Mesenchymal stem cell (in vitro differentiated cells and primary cell): ENCODE data around the gene ABTB2.

ENCODE experiments used
- DNase-seq: peaks from one replicate; pipeline ENCODE4 v3.0.0-alpha.2; 2013
- H2AFZ ChIP-seq: one replicate; pipeline ENCODE4 v1.6.1; 2013; ENCODE audit warnings: low read depth, mild to moderate bottlenecking, control low read depth, inconsistent platforms, low read length, moderate library complexity
- H2AK5ac ChIP-seq: 2 replicates; pipeline ENCODE4 v1.6.1; 2013; ENCODE audit warnings: low read length, moderate library complexity, mild to moderate bottlenecking, inconsistent platforms; ENCODE audit not compliant: severe bottlenecking
- H2BK120ac ChIP-seq: one replicate; pipeline ENCODE4 v1.6.1; 2013; ENCODE audit warnings: low read depth, mild to moderate bottlenecking, inconsistent platforms, low read length, moderate library complexity
- H2BK12ac ChIP-seq, 2 experiments: one replicate each; pipeline ENCODE4 v1.6.1; 2013; ENCODE audit warnings: inconsistent platforms in 2 of 2, low read length in 2 of 2, mild to moderate bottlenecking in 2 of 2, moderate library complexity in 2 of 2, control low read depth in 1 of 2
- H2BK15ac ChIP-seq: one replicate; pipeline ENCODE4 v1.6.1; 2013; ENCODE audit warnings: mild to moderate bottlenecking, low read depth, inconsistent platforms; ENCODE audit not compliant: poor library complexity, severe bottlenecking
- H2BK5ac ChIP-seq: 2 replicates; pipeline ENCODE4 v1.6.1; 2013; ENCODE audit warnings: low read depth, mild to moderate bottlenecking, low read length, control low read depth, inconsistent platforms; ENCODE audit not compliant: poor library complexity, severe bottlenecking
- H3K14ac ChIP-seq, 2 experiments: one replicate each; pipeline ENCODE4 v1.6.1; 2013; ENCODE audit warnings: inconsistent platforms in 2 of 2, low read length in 2 of 2, control low read depth in 1 of 2, mild to moderate bottlenecking in 1 of 2, moderate library complexity in 1 of 2
- H3K18ac ChIP-seq, 2 experiments: one replicate each; pipeline ENCODE4 v1.6.1; 2013; ENCODE audit warnings: inconsistent platforms in 2 of 2, low read length in 2 of 2, control low read depth in 1 of 2, low read depth in 1 of 2, mild to moderate bottlenecking in 1 of 2
- H3K23ac ChIP-seq, 2 experiments: one replicate each; pipeline ENCODE4 v1.6.1; 2013; ENCODE audit warnings: inconsistent platforms in 2 of 2, low read length in 2 of 2, mild to moderate bottlenecking in 2 of 2, moderate library complexity in 2 of 2, control low read depth in 1 of 2
- H3K27ac ChIP-seq: 2 replicates; pipeline ENCODE4 v1.5.1; 2013; ENCODE audit warnings: mild to moderate bottlenecking, moderate library complexity, low read length, control low read depth, inconsistent platforms; ENCODE audit not compliant: poor library complexity, severe bottlenecking
- H3K27me3 ChIP-seq, 2 experiments: 2 replicates each; pipeline versions ENCODE4 v1.6.1 to v1.7.0; 2013; ENCODE audit warnings: low read length in 2 of 2, mild to moderate bottlenecking in 2 of 2, moderate library complexity in 2 of 2, control low read depth in 1 of 2, inconsistent platforms in 1 of 2; ENCODE audit not compliant: control insufficient read depth in 1 of 2, insufficient read depth in 1 of 2
- H3K36me3 ChIP-seq, 2 experiments: 2 replicates each; pipeline versions ENCODE4 v1.6.1 to v1.7.0; 2013; ENCODE audit warnings: low read length in 2 of 2, control low read depth in 1 of 2, inconsistent platforms in 1 of 2, low read depth in 1 of 2, mild to moderate bottlenecking in 1 of 2; ENCODE audit not compliant: insufficient read depth in 2 of 2, control insufficient read depth in 1 of 2
- H3K4ac ChIP-seq, 2 experiments: one replicate each; pipeline ENCODE4 v1.6.1; 2013; ENCODE audit warnings: inconsistent platforms in 2 of 2, low read length in 2 of 2, mild to moderate bottlenecking in 2 of 2, moderate library complexity in 2 of 2, control low read depth in 1 of 2, low read depth in 1 of 2
- H3K4me1 ChIP-seq: 2 replicates; pipeline ENCODE4 v1.6.1; 2013; ENCODE audit warnings: low read depth, low read length, control low read depth; ENCODE audit not compliant: control insufficient read depth, insufficient read depth
- H3K4me2 ChIP-seq: 2 replicates; pipeline ENCODE4 v1.6.1; 2013; ENCODE audit warnings: low read length, mild to moderate bottlenecking, inconsistent platforms; ENCODE audit not compliant: poor library complexity, severe bottlenecking
- H3K4me3 ChIP-seq, 2 experiments: 2 replicates each; pipeline versions ENCODE4 v1.5.1 to v1.7.0; 2013; ENCODE audit warnings: low read length in 2 of 2, mild to moderate bottlenecking in 2 of 2, control low read depth in 1 of 2, low read depth in 1 of 2; ENCODE audit not compliant: insufficient read depth in 1 of 2
- H3K79me1 ChIP-seq: replicated peaks from 2 replicates; pipeline ENCODE4 v1.6.1; 2013; ENCODE audit warnings: mild to moderate bottlenecking, control low read depth, low read length, inconsistent platforms; ENCODE audit not compliant: poor library complexity, severe bottlenecking
- H3K9ac ChIP-seq: 2 replicates; pipeline ENCODE4 v1.7.0; 2013; ENCODE audit warnings: mild to moderate bottlenecking, low read length, moderate library complexity
- H3K9me3 ChIP-seq: 2 replicates; pipeline ENCODE4 v1.7.0; 2013; ENCODE audit warnings: mild to moderate bottlenecking, low read length; ENCODE audit not compliant: control insufficient read depth
- H4K8ac ChIP-seq: one replicate; pipeline ENCODE4 v1.6.1; 2013; ENCODE audit warnings: inconsistent platforms, mild to moderate bottlenecking, low read length, moderate library complexity
- H4K91ac ChIP-seq: one replicate; pipeline ENCODE4 v1.6.1; 2013; ENCODE audit warnings: mild to moderate bottlenecking, low read length, inconsistent platforms
- WGBS: methylation state at CpG from one replicate; pipeline ENCODE4 v1.1.7; 2013; ENCODE audit warnings: mixed read lengths; 5-methylcytosine and 5-hydroxymethylcytosine counted together

The ABTB2 gene

GRCh38 chr11:34288492-34288891 is 69.3 kb downstream of the ABTB2 start:
- no peaks in the 10 kb centered on the region for H3K36me3 ChIP-seq
- no peaks in the 10 kb centered on the region for H3K9me3 ChIP-seq
- no peak overlapping the region for H4K8ac ChIP-seq
- H3K79me1 ChIP-seq: peaks cover 44% of the 10 kb centered on the region
- no peak overlapping the region for H3K14ac ChIP-seq
- no peak overlapping the region for H2BK12ac ChIP-seq
- no peak overlapping the region for H3K4ac ChIP-seq
- no peak overlapping the region for H3K4me3 ChIP-seq
- WGBS: 43% methylated on average over 5 of the region's 7 CpGs
- no peak overlapping the region for H2AK5ac ChIP-seq
- H3K4me1 ChIP-seq: peaks cover 2% of the 10 kb centered on the region
- H4K91ac ChIP-seq: no peak overlapping the region
- DNase-seq: no peak
- peaks cover 0 to 2% of the 10 kb centered on the region in 2 experiments for H3K27me3 ChIP-seq
- no peak overlapping the region for H3K18ac ChIP-seq
- H2BK5ac ChIP-seq: no peak overlapping the region
- H2AFZ ChIP-seq: no peak overlapping the region
- no peak overlapping the region for H3K4me2 ChIP-seq
- no peak overlapping the region for H2BK120ac ChIP-seq
- H3K27ac ChIP-seq: no peak overlapping the region
- H3K9ac ChIP-seq: no peak overlapping the region
- H2BK15ac ChIP-seq: no peak overlapping the region
- no peak overlapping the region for H3K23ac ChIP-seq

GRCh38 chr11:34284811-34285481 is 72.9 kb downstream of the ABTB2 start:
- Histone ChIP-seq H3K18ac (no peak overlapping the region), H3K4me3 (no peak overlapping the region), H3K36me3 (no peaks in the 10 kb centered on the region), H3K4ac (no peak overlapping the region), H3K4me1 (peaks cover 2% of the 10 kb centered on the region), H4K8ac (no peak overlapping the region), H3K23ac (no peak overlapping the region), H4K91ac (no peak overlapping the region), H3K9ac (no peak overlapping the region), H2BK5ac (no peak overlapping the region), H3K27ac (no peak overlapping the region), H2AFZ (no peak overlapping the region), H2BK120ac (no peak overlapping the region), H3K79me1 (peaks cover 44% of the 10 kb centered on the region), H3K4me2 (no peak overlapping the region), H3K14ac (no peak overlapping the region), H2BK12ac (no peak overlapping the region), H3K9me3 (no peaks in the 10 kb centered on the region), H2BK15ac (no peak overlapping the region), H2AK5ac (no peak overlapping the region), H3K27me3 (peaks cover 0 to 2% of the 10 kb centered on the region in 2 experiments)
- WGBS: 86% methylated on average over 17 of the region's 17 CpGs
- DNase-seq: no peak

DNA sequence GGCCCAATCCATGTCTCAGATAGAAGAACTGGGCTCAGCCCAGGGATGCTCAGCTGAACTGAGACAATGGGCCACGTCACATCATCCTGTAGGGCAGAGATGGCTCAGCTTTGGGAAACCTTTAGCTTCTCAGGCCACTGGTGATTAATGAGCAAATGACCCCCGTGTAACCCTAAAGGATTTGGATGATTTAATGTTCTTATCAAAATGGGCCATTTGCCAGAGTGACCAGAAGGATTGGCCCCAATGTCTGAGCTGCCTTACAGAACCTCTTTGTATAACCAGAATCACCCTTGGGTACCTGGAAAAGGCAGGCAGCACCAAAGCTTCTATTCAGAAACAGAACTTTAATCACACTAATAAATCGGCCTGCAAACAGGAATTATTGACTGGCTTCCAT is 73.7 kb downstream of the ABTB2 start:
- no peak overlapping the region for H3K23ac ChIP-seq
- DNase-seq: no peak
- no peak overlapping the region for H3K4me3 ChIP-seq
- H2AFZ ChIP-seq: no peak overlapping the region
- H3K4me2 ChIP-seq: no peak overlapping the region
- H3K9me3 ChIP-seq: no peaks in the 10 kb centered on the region
- no peak overlapping the region for H2BK12ac ChIP-seq
- no peak overlapping the region for H2AK5ac ChIP-seq
- peaks cover 42% of the 10 kb centered on the region for H3K79me1 ChIP-seq
- no peak overlapping the region for H4K91ac ChIP-seq
- H3K36me3 ChIP-seq: no peaks in the 10 kb centered on the region
- H3K18ac ChIP-seq: no peak overlapping the region
- no peak overlapping the region for H4K8ac ChIP-seq
- no peak overlapping the region for H3K14ac ChIP-seq
- H2BK120ac ChIP-seq: no peak overlapping the region
- 76% methylated on average over 3 of the region's 3 CpGs for WGBS
- H3K9ac ChIP-seq: no peak overlapping the region
- no peak overlapping the region for H3K27ac ChIP-seq
- H3K4ac ChIP-seq: no peak overlapping the region
- H2BK5ac ChIP-seq: no peak overlapping the region
- peaks cover 0 to 2% of the 10 kb centered on the region in 2 experiments for H3K27me3 ChIP-seq
- H2BK15ac ChIP-seq: no peak overlapping the region
- peaks cover 2% of the 10 kb centered on the region for H3K4me1 ChIP-seq

- H3K79me1 ChIP-seq: peaks cover 32% of the 10 kb centered on the region
- H3K9ac ChIP-seq: no peak overlapping the region
- H3K36me3 ChIP-seq: no peaks in the 10 kb centered on the region
- H2AK5ac ChIP-seq: no peak overlapping the region
- no peak overlapping the region for H2BK120ac ChIP-seq
- H2BK5ac ChIP-seq: no peak overlapping the region
- no peak overlapping the region for H3K23ac ChIP-seq
- H3K4me2 ChIP-seq: no peak overlapping the region
- no peak overlapping the region for H4K8ac ChIP-seq
- no peak for DNase-seq
- no peak overlapping the region for H2BK12ac ChIP-seq
- 94% methylated on average over 8 of the region's 8 CpGs for WGBS
- peaks cover 3% of the 10 kb centered on the region for H3K4me1 ChIP-seq
- no peaks in the 10 kb centered on the region for H3K9me3 ChIP-seq
- no peak overlapping the region for H4K91ac ChIP-seq
- no peak overlapping the region for H3K18ac ChIP-seq
- no peak overlapping the region for H2BK15ac ChIP-seq
- no peaks in the 10 kb centered on the region for H3K27me3 ChIP-seq
- no peak overlapping the region for H3K4me3 ChIP-seq
- no peak overlapping the region for H2AFZ ChIP-seq
- H3K27ac ChIP-seq: no peak overlapping the region
- H3K4ac ChIP-seq: no peak overlapping the region
- H3K14ac ChIP-seq: no peak overlapping the region
Measured at GRCh38 chr11:34280945-34281872, 76.6 kb downstream of the ABTB2 start.
